ENCODE results near the gene KIF21B.
"Not testable (repeated sequence)": the region's sequence is repeated elsewhere in the genome, so short reads cannot be mapped to it uniquely, and the experiment has no call there.

The KIF21B gene

GRCh38 chr1:200930285-200930684, 93.2 kb downstream of the KIF21B start:
- DNase-seq, result not testable (repeated sequence)

DNA sequence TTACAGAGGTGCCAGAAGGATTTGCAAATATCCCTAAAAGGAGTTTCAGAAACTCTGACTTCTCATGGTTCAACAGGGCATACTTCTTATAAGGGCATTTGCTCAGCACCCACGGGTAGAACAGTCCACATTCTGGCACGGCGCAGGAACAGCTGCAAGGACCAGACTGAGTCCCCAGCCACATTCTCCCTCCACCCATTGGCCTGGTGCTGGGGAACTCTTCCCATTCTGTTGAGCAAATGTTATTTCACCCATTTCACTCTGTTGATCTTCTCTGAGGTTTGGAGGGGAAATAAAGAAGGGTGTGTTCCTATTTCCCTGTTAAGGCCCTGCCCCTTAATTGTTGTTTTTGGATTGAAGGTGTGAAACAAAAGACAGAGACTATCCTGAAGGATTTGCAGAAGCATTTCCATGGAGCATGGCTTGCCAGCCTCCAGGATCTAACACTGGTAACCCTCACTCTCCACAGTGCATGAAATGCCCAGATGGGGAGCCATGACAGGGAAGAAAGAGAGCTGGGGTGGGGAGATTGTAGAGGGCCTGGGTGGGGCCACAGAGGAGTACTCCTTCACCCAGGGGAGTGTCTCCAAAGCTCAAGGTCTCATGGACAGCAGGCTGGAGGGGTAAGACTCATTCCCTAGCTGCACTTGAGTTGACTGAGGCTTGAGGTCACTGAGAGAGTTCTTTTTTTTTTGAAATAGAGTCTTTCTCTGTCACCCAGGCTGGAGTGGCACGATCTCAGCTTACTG, 93.8 kb downstream of the KIF21B start:
- DNase-seq, result no peak

DNA sequence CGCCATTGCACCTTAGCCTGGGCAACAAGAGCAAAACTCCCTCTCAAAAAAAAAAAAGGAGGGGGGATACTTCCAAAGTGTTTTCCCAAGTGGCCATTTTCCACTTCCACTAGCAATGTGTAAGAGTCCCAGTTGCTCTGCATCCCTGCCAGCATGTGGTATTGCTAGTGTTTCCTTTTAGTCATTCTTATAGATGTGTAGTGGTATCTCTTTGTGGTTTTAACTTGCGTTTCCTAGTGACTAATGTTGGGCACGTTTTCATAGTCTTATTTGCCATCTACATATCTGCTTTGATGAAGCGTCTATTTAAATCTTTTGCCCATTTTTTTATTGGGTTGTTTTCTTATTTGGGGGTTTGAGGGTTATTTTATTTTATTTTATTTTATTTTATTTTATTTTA, 97.7 kb downstream of the KIF21B start:
- no peak for DNase-seq

GRCh38 chr1:200923601-200924000, 99.9 kb downstream of the KIF21B start:
- DNase-seq, result no peak

DNA sequence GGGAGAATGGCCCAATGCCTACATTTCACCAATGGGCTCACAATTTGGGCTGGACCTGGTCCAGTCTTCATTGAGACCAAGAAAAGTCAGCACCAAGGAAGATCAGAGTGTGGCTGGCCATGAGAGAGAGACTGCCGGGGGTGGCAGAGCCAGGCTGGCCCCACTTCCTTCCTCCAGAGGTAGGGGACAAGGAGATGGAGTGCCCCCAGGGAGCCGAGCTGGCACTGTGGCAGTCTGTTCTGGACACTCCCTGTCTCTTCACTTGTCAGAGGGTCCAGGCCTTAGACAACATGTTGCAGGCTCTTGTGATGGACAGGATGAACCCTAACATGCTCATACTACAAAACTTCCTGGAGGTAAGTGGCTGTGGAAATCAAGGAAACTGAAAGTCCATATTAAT, 101.1 kb downstream of the KIF21B start:
- DNase-seq, result no peak

- DNase-seq, result no peak
These were observed 101.9 kb downstream of the KIF21B start for GRCh38 chr1:200921571-200922110.

Data from CD4-positive, alpha-beta T cell treated with Interleukin-21 for 1 hour (primary cell).